GM19395 (cell line): ENCODE results near the gene FBH1.
"Not testable (repeated sequence)": the region's sequence is repeated elsewhere in the genome, so short reads cannot be mapped to it uniquely, and the experiment has no call there.

Experiments
- ATAC-seq: cut with Tn5 transposase; IDR thresholded peaks from one replicate; pipeline ENCODE4 v1.9.1; 2021; ENCODE audit warnings: mild to moderate bottlenecking, moderate library complexity; ENCODE audit not compliant: unreplicated experiment

FBH1 gene

DNA sequence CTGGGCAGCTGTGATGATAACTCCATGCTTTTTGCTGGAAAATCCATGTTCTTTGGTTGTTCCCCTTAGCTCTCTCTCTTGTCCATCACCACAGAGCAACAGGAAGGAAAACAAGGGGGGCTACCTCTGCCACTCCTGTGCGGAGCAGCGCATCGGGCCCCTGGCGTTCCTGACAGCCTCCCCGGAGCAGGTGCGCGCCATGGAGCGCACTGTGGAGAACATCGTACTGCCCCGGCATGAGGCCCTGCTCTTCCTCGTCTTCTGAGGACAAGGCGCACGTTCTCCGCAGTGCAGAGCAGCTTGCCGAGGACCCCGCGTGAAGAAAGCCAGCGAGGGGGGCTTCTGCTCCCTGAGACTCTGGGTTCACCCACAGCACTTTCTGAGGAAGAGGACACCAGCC is 47.0 kb downstream of the FBH1 start:
- no peak for ATAC-seq

DNA sequence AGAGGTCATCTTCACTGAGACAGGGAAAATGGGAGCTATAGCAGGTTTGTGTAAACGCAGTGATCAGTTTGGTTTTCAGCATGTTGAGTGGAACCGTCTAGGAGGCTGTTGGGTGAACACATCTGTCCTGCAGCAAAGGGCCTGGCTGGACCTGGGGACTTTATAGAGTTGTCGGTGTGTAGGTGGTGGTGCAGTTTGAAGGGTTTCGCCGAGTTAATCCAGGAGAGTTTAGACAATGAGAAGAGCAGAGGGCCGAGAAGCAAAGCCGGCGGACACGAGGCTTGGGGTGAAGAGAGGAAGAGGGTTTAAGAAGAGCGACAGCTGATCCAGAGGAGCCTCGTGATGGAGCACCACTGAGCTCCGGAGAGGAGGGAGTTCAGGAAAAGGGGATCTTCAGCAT is 48.2 kb downstream of the FBH1 start:
- no peak for ATAC-seq

DNA sequence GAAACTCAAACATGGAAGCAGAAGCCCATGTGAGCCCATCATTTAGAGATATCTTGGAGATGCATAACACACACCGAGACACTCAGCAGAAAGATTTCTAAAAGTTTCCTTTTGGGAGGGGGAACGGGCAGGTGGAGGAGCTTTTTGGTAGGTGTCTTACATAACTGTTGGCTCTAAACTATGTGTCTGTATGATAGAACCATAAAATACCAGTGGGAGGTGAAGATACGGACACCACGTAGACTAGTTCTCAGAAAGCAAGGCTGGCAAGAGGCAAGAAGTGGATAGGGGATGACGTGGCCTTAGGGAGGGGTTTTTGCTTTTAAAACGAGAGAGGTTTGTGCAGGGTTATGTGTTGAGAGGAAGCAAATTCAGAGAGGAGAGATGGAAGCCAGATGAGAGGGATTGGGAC is 50.8 kb downstream of the FBH1 start:
- ATAC-seq, result no peak

DNA sequence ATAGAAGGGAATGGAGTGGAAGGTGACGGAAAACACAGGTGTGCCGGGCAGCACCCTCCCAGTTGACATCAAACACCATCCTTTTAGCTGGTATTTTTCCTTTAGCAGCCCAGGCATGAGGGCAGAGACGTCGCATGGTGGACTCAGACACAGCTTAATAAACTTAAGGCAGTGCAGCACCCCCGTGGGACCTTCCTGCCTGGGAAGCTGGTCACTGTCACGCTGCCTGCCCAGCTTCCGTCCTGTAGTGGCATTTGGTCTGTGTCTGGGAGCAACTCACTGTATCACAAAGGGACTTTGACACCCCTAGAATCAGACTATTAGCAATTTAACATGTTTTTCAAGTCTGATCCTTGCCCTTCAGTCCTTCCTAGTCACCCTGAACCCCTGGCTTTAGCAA is 51.5 kb downstream of the FBH1 start:
- ATAC-seq, result no peak

DNA sequence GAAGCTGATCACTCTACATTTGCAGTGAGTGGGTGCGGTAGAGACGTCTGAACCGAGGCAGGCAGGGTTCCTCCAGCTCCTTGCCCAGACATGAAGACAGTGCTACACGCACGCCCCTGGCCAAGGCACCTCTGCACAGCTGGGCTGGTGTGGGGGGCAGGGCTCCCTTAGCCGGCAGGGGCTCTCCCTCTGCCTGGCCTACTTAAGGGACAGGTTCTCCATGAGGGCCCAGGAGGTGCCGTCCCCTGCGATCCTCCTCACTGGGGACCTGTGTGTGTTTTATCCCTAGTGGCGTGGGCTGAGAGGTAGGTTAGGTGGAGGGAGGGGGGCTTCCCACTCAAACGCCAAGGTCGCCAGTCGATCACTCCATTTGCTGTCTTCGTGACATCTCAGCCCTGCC is 52.0 kb downstream of the FBH1 start:
- no peak for ATAC-seq

DNA sequence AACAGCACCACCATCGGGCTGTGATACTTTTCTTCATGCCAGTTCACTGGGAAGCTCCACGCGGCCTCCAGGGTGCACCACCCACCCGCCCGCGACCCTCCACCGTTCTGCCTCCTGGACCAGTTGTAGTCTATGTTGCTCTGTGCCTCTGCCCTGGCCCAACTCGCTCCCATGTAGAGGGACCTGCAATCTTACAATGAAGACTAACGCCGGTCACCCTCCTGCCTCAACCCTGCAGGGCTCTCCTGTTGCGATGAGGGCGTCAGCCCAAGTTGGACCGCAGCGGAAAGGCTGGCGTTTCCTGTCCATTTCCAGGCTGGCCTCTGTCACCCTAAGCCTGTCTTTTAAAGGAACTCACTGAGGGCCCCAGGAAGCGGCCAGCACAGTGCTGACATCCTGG is 52.4 kb downstream of the FBH1 start:
- no peak for ATAC-seq

DNA sequence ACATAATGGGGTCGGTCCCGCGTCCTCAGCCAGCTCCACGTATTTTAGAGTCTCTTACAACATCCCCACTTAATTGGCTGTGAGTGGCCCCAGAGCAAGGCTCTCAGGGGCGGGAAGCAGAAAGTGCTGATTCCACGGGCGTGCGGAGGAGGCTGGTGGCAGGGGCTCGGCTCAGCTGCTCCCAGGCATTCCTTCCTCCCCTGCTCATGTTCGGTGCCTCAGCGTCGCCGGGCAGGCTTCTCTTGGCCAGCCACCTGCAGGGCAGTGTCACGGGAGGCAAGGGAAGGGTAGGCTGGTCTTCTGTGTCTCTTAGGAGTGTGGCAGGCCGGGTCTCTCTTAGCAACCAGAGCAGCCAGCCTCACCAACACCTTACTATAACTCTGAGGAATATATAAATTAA is 53.5 kb downstream of the FBH1 start:
- no peak for ATAC-seq

DNA sequence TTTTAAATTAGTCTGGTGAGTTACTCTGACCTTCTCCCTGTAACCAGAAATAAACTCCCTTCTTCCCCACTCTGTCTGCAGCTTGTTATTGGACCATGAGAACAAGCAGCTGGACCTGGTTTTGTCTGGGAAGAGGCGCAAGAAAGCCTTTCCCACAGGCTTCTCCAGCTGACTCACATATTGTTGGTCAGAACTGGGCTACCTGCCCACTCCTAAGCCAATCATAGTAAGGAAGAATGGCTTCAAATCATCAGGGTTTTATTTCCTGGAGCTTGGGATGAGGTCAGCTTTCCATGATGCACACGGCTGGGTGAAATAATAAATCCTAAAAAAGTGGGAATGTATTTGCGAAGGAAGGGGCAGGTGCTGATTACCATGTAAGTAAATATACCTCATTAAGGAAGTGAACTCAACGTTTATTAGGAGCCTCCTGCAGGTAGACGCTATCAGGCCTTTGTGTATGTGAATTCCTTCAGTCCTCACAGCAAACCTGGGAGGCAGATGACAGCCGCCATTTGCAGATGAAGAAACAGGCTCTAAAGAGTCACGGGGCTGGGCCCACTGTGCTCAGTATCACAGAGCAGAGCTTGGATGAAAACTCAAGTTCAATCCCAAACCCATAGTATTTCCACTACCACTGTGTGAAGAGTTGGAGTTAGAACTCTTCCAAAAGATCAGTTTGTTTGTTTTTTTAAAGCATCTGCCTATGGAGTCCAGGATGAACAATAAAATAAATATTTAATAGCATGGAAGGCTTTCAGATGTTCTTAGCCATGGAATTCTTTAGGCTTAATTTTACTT is 54.5 kb downstream of the FBH1 start:
- ATAC-seq, result no peak

DNA sequence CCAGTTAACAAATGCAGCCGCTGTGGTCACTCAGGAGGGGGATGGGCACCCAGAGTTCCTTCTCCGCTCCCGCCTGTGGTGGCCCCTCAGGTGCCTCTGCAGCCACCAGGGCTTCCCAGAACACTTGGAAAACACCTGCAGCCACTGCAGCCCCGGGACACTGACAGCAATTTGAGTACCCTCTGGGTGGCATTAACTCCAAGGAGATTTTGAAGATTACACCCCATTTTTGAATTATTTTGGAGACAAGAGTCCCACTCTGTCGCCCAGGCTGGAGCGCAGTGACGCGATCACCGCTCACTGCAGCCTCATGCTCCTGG is 55.1 kb downstream of the FBH1 start:
- no peak for ATAC-seq

DNA sequence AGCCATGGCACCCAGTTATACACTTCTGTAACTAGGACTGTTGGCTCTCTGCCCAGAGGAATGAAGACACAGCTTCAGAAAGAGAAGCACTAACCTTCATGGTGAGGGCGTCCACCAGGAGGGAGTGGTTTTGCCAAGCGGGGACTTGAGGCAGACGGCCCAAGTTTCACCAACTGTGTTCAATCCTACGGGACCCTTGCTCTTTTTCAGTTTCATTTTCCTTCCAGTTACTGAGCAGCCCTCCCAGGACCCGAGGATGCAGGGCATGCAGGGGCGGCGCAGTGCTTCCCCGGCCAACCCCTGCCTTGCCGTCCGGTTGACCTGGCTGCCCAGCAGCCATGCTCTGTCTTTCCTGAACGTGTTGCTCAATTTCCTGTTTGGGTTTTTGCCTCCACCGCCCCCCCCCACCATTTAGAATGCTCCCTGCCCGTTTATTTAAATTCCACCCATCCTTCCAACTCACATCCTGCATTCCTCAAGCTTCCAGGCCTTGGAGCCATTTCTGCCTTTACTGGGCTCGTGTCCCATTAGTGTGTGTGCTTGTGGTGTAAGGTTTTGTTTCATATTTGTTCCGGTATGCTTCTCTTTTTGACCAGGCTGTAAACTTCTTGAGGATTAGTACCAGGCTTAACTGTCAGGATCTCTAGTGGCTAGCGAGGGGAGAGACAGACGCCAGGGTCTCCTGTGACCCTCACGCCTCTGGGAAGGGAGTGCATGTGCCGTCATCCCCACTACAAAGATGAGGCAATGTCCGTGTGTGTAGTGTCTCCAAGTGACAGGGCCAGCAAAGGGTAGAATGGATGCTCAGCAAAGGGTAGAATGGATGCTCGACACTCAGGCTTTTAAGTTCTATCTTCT is 55.7 kb downstream of the FBH1 start:
- ATAC-seq, result no peak

DNA sequence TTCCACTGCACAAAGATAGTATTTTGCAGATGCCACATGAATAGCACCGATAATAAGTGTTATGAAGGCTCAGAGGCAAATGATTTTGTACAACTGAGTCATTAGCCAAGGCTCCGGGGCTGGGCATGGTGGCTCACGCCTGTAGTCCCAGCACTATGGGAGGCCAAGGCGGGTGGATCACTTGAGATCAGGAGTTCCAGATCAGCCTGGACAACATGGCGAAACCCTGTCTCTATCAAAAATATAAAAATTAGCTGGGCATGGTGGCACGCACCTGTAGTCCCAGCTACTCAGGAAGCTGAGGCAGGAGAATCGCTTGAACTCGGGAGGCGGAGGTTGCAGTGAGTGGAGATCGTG is 56.4 kb downstream of the FBH1 start:
- not testable (repeated sequence) for ATAC-seq

DNA sequence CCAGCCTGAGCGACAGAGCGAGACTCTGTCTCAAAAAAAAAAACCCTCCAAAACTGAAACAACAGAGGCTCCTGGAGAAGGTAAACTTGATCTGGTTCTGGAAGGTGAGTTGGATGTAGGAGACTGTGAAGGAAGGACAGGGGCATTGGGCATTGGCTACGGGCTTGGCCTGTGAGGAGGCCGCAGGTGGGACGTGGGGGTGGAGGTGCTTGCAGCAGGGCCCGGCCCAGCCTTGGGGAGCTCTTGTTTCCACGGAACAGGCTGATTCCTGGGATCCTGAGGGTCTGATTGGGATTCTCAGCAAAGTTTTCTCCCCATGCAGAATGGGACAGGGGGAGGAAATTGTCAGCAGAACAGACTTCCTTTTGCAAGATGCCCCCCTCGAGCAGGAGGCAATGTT is 56.7 kb downstream of the FBH1 start:
- no peak for ATAC-seq

DNA sequence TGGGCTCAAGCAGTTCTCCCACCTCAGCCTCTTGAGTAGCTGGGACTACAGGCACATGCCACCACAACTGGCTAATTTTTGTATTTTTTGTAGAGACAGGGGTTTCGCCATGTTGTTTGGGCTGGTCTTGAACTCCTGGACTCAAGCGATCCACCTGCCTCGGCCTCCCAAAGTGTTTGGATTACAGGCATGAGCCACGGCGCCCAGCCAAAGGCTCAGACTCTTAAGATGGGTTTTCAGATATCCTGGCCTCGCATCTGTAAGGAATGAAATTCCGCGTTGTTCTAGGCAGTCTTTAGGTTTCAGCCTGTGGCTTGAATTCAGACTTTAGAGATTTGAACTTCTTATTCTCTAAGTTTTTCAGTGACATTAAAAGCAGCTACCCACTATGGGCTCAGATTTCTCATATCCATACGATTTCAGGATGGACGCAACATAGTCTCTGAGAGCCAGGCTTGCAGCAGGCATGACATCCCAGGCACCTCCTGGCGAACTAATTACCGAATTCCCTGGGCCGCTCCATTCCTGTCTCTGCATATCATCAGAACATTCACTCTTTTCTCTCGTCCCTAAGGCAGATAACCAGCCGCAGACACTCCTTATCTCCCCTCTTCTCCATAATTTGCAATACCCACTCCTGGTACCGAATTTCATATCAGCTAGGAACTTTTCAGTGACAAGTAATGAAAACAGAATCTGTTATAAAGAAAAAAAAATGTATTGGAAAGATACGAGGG is 57.6 kb downstream of the FBH1 start:
- ATAC-seq, result no peak

DNA sequence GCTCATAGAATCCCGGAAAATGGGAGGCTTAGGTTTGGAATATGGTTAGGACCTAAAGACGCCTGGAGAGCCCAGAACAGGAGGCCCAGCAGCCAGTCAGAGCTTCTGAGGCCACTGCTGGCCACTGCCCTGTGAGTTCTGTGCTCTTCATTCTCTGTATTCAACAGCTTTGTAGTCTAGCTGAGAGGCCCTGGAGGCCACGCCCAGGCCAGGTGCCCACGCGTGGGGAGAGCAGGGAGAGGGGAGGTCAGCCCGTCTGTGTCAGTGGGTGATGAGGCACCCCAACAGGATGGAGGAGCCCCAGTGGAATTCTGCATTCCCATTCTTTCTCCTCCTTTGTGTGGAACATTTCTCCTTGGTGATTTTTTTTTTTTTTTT is 58.2 kb downstream of the FBH1 start:
- no peak for ATAC-seq

DNA sequence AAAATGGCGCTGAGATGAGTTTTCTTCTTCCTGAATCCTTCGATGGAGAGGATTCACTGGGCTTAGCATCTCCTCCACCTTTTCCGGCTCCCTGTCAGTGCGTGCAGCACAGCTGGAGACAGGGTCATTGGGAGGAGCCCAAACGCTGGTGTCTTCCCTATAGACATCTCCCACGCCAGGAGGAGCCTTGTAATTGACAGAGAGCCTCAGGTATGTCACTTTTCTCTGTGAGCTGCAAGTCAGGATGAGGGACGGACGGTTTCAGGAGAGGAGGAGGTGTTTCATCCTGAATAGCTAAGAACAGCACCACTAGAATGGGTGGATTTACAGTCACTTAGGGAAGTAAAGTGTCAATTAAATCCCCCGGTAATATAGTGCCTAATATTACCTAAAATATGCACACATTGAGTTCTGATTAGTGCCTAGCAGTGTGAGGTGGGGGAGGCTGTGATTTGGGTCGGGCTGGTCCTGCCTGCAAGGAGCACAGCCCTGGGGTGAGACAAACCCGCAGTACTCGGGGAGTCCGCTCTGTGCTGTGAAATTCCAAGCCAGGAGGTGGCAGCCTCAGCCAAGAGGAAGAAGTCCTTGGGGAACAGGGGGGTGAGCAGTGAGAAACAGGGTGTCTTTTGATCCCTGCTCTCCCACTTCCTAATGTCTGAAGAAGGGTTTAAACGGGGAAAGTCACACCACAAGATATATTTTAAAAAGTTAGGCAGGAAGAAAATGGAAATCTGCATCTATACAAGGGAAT is 59.1 kb downstream of the FBH1 start:
- ATAC-seq, result no peak

DNA sequence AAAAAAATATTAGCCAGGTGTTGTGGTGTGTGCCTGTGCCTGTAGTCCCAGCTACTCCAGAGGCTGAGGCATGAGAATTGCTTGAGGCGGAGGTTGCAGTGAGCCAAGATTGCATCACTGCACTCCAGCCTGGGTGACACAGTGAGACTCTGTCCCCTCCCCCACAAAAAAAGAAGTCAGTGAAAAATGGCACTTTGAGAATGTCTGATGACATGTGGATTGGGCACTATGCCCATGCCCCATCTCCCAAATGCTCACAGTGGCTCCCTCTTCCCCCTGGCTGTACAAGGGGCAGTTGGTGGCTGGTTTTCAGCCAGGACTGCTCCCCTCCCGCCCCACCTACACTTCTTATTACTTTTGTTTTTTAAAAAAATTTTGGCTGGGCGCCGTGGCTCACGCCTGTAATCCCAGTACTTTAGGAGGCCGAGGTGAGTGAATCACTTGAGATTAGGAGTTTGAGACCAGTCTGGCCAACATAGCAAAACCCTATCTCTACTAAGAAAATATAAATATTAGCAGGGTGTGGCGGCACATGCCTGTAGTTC is 61.2 kb downstream of the FBH1 start:
- ATAC-seq, result no peak

DNA sequence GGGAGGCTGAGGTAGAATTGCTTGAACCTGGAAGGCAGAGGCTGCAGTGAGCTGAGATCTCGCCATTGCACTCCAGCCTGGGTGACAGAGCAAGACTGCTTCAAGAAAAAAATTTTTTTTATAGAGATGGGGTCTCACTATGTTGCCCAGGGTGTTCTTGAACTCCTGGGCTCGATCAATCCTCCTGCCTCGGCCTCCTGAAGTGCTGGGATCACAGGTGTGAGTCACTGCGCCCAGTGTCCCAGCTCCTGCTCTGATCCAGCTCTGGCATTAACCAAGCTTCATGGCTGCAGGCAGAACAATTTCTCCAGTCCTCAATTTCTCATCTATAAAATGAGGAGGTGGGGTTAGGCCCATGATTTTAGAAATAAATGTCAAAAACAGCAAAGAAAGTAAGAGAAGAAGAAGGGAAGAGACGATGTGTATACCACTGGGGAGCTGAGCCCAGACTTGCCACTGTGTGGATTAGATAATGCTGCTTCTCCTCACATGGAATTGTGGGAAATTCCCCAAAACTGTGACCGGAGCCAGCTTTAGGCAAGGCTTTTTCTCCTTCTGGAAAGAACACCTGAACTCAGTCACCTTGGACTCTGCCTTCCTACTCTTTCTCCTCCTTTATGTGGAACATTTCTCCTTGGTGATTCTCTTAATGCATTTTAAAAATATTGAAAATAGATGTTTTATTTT is 61.8 kb downstream of the FBH1 start:
- ATAC-seq, result no peak

DNA sequence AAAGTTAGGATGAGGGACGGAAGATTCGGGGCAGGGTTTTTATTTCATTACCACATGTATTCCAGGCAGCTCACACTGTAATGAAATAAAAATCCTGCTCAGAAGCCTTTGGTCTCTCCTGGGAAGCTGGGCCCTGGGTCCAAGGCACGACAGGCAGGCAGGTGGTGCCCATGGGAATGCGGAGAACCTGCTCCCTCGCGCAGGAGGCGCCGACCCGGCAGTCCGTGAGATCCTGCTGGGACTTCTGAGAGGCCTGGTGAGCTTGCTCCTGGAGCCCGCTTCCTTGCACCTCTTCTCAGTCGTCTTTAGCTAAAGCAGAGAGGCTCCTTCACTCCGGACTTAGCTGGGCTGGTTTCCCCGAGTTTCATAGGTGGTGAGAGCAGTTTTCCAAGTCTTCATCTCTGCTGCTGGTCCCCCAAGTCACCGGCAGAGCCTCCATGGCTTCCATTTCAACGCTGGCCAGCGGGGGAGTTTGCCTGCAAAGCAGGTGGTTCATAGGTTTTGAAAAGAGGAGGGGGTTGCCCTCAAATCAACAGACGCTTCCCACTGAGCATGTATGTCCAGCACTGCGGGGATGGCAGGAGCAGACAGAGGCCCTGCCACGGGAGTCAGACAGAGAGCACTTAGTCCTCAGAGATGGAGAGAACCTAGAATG is 62.8 kb downstream of the FBH1 start:
- no peak for ATAC-seq

DNA sequence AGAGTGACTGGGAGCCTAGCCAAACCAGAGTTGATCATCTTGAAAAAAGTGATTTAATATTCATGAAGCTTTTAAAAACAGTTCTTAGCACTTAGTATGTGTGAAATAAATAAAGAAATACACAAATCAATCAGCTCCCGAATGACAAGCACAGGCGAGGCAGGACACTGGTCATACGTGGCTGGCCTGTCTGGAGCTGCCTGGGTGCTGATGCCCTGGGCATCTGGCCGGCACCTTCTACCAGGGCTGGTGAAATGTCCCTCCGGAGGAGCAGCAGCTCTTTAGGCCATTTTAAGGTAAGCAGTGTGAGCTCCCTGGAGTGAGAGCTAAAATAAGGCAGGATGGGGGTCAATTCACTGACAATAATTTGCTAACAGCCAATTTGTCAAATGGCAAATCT is 63.6 kb downstream of the FBH1 start:
- ATAC-seq, result no peak
